GM20000 (cell line): Measurements from ENCODE around the gene URB2.
"Not testable (repeated sequence)": the region's sequence is repeated elsewhere in the genome, so short reads cannot be mapped to it uniquely, and the experiment has no call there.

Experiments
- DNase-seq: peaks from one replicate; pipeline ENCODE4 v3.0.0; 2012; ENCODE audit warnings: low spot score
- CTCF ChIP-seq: IDR thresholded peaks from 2 replicates; pipeline ENCODE4 v1.5.1; 2012; ENCODE audit warnings: mild to moderate bottlenecking, control low read depth; ENCODE audit errors: extremely low read depth, missing control alignments

Gene URB2

GRCh38 chr1:229693129-229693900, 67.3 kb downstream of the URB2 start:
- DNase-seq, result no peak
- TF ChIP-seq CTCF, result no peak

GRCh38 chr1:229694053-229694693, 68.1 kb downstream of the URB2 start:
- TF ChIP-seq CTCF, result no peak
- no peak for DNase-seq

GRCh38 chr1:229696385-229696784, 70.3 kb downstream of the URB2 start:
- TF ChIP-seq CTCF, result no peak
- no peak for DNase-seq

- DNase-seq, result no peak
- no peak for TF ChIP-seq CTCF
Measured at GRCh38 chr1:229699613-229700267, 73.7 kb downstream of the URB2 start.

GRCh38 chr1:229704157-229704556, 78.1 kb downstream of the URB2 start:
- TF ChIP-seq CTCF, result no peak
- DNase-seq, result no peak

- not testable (repeated sequence) for DNase-seq
Measured at GRCh38 chr1:229705152-229705551, 79.1 kb downstream of the URB2 start.

GRCh38 chr1:229707127-229707526, 81.1 kb downstream of the URB2 start:
- DNase-seq, result not testable (repeated sequence)

- DNase-seq, result no peak
- TF ChIP-seq CTCF, result no peak
Measured at GRCh38 chr1:229709500-229710013, 83.5 kb downstream of the URB2 start.
